ENCODE data around the gene HGFAC.

HGFAC gene

GRCh38 chr4:3422241-3422801, 19.4 kb upstream of the HGFAC start:
- H3K4me3 ChIP-seq (ENCODE audit: low read depth, low read length) = no peak overlapping the region
- DNase-seq (ENCODE audit: low read depth, low spot score) = no peak
- TF ChIP-seq, protein P1, sequence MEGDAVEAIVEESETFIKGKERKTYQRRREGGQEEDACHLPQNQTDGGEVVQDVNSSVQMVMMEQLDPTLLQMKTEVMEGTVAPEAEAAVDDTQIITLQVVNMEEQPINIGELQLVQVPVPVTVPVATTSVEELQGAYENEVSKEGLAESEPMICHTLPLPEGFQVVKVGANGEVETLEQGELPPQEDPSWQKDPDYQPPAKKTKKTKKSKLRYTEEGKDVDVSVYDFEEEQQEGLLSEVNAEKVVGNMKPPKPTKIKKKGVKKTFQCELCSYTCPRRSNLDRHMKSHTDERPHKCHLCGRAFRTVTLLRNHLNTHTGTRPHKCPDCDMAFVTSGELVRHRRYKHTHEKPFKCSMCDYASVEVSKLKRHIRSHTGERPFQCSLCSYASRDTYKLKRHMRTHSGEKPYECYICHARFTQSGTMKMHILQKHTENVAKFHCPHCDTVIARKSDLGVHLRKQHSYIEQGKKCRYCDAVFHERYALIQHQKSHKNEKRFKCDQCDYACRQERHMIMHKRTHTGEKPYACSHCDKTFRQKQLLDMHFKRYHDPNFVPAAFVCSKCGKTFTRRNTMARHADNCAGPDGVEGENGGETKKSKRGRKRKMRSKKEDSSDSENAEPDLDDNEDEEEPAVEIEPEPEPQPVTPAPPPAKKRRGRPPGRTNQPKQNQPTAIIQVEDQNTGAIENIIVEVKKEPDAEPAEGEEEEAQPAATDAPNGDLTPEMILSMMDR (IDR thresholded peaks at IDR 0.05; ENCODE audit: insufficient read depth, low read length, missing control alignments) = no peak
- ChIA-PET POLR2A (no interaction called here), CTCF (no interaction called here)

DNA sequence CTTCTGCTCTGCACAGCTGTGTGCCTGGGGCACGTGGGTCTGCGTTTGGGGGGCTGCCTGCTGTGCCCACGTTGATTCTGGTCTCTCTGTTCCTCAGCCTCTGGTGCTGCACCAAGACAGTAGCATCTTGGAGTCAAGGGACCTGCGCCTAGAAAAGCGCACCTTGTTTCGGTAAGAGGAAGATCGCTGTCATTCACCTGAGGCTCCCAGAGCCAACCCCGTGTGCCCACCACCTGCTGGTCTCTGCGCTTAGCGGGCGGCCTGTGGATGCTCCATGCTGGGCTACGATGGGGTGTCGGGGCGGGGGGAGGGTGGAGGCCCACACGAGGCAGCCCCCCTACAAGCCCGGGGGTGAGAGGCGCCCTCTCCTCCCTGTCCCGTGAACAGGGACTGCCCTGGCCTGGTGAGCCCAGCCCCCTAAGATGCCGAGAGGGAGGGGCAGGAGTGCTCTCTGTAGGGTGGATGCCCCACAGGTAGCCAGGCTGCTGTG, 18.9 kb upstream of the HGFAC start:
- no peak for DNase-seq (ENCODE audit: low read depth, low spot score)
- H3K4me3 ChIP-seq (ENCODE audit: low read depth, low read length) = no peak overlapping the region
- POLR2A ChIA-PET = no interaction called here
- CTCF ChIA-PET = no interaction called here
- TF ChIP-seq, protein P1 (IDR thresholded peaks at IDR 0.05; ENCODE audit: insufficient read depth, low read length, missing control alignments) = no peak

- CTCF ChIA-PET = no interaction called here
- H3K4me3 ChIP-seq (ENCODE audit: low read depth, low read length) = no peak overlapping the region
- no peak for DNase-seq (ENCODE audit: low read depth, low spot score)
- TF ChIP-seq, protein P1 (IDR thresholded peaks at IDR 0.05; ENCODE audit: insufficient read depth, low read length, missing control alignments) = no peak
- POLR2A ChIA-PET = no interaction called here
These were observed 18.4 kb upstream of the HGFAC start for GRCh38 chr4:3423406-3423805.

- no peak for DNase-seq (ENCODE audit: low read depth, low spot score)
- no peak overlapping the region for H3K4me3 ChIP-seq (ENCODE audit: low read depth, low read length)
- ChIA-PET POLR2A (no interaction called here), CTCF (interaction anchor here (1.0 to 1.6 kb wide), 2 partner anchors 11 to 78 kb away, joined by 3 to 5 read pairs; no protein-coding TSS in a partner anchor)
- TF ChIP-seq, protein P1 (IDR thresholded peaks at IDR 0.05; ENCODE audit: insufficient read depth, low read length, missing control alignments) = no peak
These were observed 17.8 kb upstream of the HGFAC start for GRCh38 chr4:3423952-3424351.

DNA sequence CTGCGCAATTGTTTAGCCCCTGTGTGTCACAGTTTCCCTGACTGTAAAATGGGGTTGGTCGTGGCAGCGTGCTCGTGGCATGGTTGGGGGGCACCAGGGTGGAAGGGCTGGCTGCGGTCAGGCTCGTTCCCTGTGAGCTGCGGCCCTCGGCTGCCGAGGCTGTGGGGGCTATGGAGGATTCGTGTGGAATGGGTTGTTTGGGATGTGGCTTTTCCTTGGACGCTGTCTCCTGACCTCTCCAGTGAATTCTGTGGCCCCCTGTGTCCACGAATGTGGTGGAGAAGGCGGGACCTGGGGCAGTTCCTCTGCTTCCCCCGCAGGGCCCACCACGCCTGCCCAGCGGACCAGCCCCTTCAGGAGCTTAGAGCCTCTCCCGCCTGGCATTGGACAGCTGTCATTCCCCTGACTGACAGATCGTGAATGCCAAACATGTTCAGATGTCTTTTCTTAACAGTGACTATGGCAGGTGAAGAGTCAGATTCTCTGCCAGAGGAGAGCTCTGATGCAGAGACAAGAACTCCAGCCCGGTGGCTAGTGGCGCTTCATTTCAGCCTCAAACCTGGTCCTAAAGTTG, 17.2 kb upstream of the HGFAC start:
- DNase-seq (ENCODE audit: low read depth, low spot score) = no peak
- TF ChIP-seq, protein P1 (IDR thresholded peaks at IDR 0.05; ENCODE audit: insufficient read depth, low read length, missing control alignments) = no peak
- CTCF ChIA-PET = interaction anchor here (1.0 to 1.6 kb wide), 2 partner anchors 10 to 78 kb away, joined by 3 to 5 read pairs; no protein-coding TSS in a partner anchor
- POLR2A ChIA-PET = no interaction called here
- no peak overlapping the region for H3K4me3 ChIP-seq (ENCODE audit: low read depth, low read length)

DNA sequence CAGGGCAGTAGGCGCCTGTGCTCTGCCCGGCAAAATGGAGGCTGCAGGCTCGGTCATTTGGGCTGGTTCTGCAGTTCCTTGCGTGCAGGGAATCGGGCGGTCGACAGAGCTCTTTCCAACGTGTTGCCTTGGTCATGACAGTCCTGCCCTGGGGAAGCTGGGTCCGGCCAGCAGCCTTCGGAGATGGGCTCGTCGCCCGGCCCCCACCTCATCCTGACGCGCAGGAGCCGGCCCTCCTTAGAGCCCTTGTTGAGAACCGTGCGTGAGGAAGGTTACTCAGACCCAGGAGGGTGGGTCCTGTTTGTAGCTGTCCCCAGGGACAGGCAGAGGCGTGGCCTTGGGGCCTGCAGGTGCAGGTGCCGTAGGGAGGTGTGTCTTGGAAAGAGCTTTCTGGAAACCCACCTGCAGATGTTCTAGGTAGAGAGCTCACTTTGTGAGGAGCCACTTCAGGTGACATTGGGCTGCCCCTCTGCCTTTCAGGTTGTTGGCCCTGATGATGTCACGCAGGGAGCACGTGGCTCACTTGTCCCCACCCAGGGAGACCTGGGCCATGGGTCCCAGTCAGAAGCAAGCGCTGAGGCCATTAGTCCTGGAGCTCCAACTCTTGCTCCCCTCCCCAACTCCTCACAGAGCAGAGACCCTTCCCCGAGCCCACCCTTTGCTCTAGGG, 15.2 kb upstream of the HGFAC start:
- TF ChIP-seq, protein P1 (IDR thresholded peaks at IDR 0.05; ENCODE audit: insufficient read depth, low read length, missing control alignments) = no peak
- ChIA-PET POLR2A (no interaction called here), CTCF (interaction anchor here (2.1 kb wide), 1 partner anchor 17 kb away, joined by 11 read pairs; no protein-coding TSS in a partner anchor)
- no peak for DNase-seq (ENCODE audit: low read depth, low spot score)
- no peak overlapping the region for H3K4me3 ChIP-seq (ENCODE audit: low read depth, low read length)

Measured in AG04449 (cell line).